Glutamatergic neuron (in vitro differentiated cells): ENCODE measurements around the gene RNF180. TPM values are rescaled to one million over a fixed set of nuclear protein-coding genes. Genes with fewer than 3 reads are reported as not detected.

ENCODE experiments used
- DNase-seq: peaks from one replicate; pipeline ENCODE4 v3.0.0; 2022
- H3K27ac Mint-ChIP-seq: one replicate; pipeline ENCODE4 v1.8.0; 2020; ENCODE audit warnings: mild to moderate bottlenecking, mixed read lengths, inconsistent platforms; ENCODE audit not compliant: unreplicated experiment
- H3K27me3 Mint-ChIP-seq: one replicate; pipeline ENCODE4 v1.8.0; 2020; ENCODE audit warnings: mild to moderate bottlenecking, moderate library complexity, mixed read lengths, inconsistent platforms; ENCODE audit not compliant: unreplicated experiment
- H3K36me3 Mint-ChIP-seq: one replicate; pipeline ENCODE4 v1.8.0; 2020; ENCODE audit warnings: mild to moderate bottlenecking, mixed read lengths, inconsistent platforms; ENCODE audit not compliant: unreplicated experiment
- H3K4me1 Mint-ChIP-seq: one replicate; pipeline ENCODE4 v1.8.0; 2020; ENCODE audit warnings: mild to moderate bottlenecking, low read depth, mixed read lengths, inconsistent platforms; ENCODE audit not compliant: unreplicated experiment
- H3K4me3 Mint-ChIP-seq: one replicate; pipeline ENCODE4 v1.8.0; 2020; ENCODE audit warnings: mild to moderate bottlenecking, mixed read lengths, inconsistent platforms; ENCODE audit not compliant: unreplicated experiment
- H3K9me3 Mint-ChIP-seq: one replicate; pipeline ENCODE4 v1.8.0; 2020; ENCODE audit warnings: mild to moderate bottlenecking, moderate library complexity, mixed read lengths, inconsistent platforms; ENCODE audit not compliant: unreplicated experiment
- total RNA-seq: library from RNA; stranded (reverse); fragmentation: NEBNext Ultra II Directional; extraction: Animal tissue kit (Norgen Biotek cat#: 25700); gene quantifications from one replicate; pipeline ENCODE4 v1.2.1, GENCODE V29; 2021; ENCODE audit not compliant: unreplicated experiment
- TF ChIP-seq, protein P1 (sequence below): fragments of 200-600 bp; sonication (generic); IDR thresholded peaks from one replicate; pipeline ENCODE4 v1.5.0; 2021; ENCODE audit not compliant: partially characterized antibody, unreplicated experiment

Gene RNF180
- total RNA-seq, 1 donor from 2014 or later: 9.1 TPM

DNA sequence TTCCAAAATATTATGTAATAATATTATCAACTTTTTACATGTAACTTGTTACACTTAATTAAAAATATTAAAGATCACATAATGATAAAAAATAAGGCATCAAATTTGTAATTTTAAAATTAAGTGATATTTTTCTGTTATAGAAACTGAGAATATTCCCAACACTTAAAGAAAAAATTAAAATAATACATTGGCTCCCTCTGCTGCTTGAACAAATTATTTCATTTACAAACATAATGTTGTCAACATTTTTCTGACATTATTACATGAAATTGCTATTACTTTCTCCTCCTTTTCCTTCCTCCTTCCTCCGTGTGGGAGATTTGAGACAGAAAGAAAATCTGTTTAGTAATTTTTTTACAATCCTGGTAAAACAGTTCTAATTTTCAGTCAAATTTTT lies 42.3 kb downstream of the RNF180 start:
- no peak overlapping the region for H3K27ac Mint-ChIP-seq
- H3K4me3 Mint-ChIP-seq: no peak overlapping the region
- no peak for DNase-seq
- H3K36me3 Mint-ChIP-seq: no peaks in the 10 kb centered on the region
- no peaks in the 10 kb centered on the region for H3K9me3 Mint-ChIP-seq
- no peaks in the 10 kb centered on the region for H3K27me3 Mint-ChIP-seq
- TF ChIP-seq, protein P1, sequence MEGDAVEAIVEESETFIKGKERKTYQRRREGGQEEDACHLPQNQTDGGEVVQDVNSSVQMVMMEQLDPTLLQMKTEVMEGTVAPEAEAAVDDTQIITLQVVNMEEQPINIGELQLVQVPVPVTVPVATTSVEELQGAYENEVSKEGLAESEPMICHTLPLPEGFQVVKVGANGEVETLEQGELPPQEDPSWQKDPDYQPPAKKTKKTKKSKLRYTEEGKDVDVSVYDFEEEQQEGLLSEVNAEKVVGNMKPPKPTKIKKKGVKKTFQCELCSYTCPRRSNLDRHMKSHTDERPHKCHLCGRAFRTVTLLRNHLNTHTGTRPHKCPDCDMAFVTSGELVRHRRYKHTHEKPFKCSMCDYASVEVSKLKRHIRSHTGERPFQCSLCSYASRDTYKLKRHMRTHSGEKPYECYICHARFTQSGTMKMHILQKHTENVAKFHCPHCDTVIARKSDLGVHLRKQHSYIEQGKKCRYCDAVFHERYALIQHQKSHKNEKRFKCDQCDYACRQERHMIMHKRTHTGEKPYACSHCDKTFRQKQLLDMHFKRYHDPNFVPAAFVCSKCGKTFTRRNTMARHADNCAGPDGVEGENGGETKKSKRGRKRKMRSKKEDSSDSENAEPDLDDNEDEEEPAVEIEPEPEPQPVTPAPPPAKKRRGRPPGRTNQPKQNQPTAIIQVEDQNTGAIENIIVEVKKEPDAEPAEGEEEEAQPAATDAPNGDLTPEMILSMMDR: no peak
- peaks cover 5% of the 10 kb centered on the region for H3K4me1 Mint-ChIP-seq

DNA sequence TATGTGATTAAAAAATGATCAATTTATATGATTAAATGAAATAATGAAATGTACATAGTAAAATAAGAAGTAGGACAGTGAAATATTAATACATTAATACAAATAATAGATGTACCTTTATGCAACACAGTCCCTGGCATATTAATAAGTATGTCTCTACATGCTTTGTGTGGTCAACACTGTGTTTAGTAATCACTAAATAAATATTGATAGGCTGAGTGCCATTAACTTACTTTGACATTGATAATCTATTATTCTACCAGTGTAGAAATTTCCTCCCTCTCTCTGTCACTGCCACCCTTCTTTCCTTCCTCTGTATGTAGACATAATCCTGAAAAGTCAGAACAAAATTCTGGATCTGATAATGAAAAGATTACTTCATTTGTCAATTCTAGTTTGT lies 43.7 kb downstream of the RNF180 start:
- Mint-ChIP-seq H3K27ac (no peak overlapping the region), H3K27me3 (no peaks in the 10 kb centered on the region), H3K4me1 (peaks cover 15% of the 10 kb centered on the region), H3K36me3 (no peaks in the 10 kb centered on the region), H3K4me3 (no peak overlapping the region), H3K9me3 (no peaks in the 10 kb centered on the region)
- TF ChIP-seq, protein P1: no peak
- DNase-seq: no peak

DNA sequence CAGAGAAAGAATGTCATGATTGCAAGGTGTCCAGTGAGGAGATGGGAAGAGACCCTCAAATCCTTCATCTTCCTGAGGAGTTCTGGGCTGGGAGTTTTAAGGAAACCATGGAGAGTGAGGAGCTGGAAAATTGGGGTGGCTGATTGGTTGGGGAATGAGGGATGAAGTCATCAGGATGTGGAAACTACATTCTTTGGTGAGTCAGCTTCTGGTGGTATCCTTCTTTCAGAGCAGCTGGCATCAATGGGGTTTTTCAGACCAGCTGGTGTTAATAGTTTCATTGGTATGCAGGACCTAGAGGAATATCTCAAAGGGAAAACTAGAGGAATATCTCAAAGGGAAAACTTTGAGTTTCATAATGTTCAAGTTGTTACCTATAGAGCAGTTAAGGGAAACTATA lies 45.2 kb downstream of the RNF180 start:
- TF ChIP-seq, protein P1: no peak
- H3K36me3 Mint-ChIP-seq: no peaks in the 10 kb centered on the region
- H3K4me3 Mint-ChIP-seq: no peak overlapping the region
- H3K4me1 Mint-ChIP-seq: peaks cover 15% of the 10 kb centered on the region
- no peaks in the 10 kb centered on the region for H3K27me3 Mint-ChIP-seq
- no peak overlapping the region for H3K27ac Mint-ChIP-seq
- DNase-seq: no peak
- H3K9me3 Mint-ChIP-seq: no peaks in the 10 kb centered on the region

DNA sequence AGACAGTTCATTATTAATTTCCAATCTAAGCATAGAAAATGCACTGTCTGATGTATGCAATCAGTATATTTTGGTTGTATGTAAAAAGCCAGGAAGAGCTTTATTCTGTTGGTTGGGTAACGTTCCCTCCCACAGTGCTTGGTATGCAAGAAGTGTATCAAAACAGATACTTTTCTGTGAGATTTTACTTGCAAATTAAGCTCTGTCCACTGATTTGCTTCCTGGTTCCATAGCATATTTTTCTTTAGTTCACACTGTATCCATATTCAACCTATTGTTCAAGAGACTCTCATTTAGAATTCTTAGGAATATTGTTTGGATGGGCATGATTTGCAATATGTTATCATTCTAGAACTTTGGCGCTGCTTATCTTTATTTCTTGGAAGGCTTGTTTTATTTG lies 47.4 kb downstream of the RNF180 start:
- no peaks in the 10 kb centered on the region for H3K36me3 Mint-ChIP-seq
- no peaks in the 10 kb centered on the region for H3K9me3 Mint-ChIP-seq
- H3K27ac Mint-ChIP-seq: no peak overlapping the region
- DNase-seq: no peak
- no peaks in the 10 kb centered on the region for H3K27me3 Mint-ChIP-seq
- TF ChIP-seq, protein P1: no peak
- no peak overlapping the region for H3K4me3 Mint-ChIP-seq
- peaks cover 15% of the 10 kb centered on the region for H3K4me1 Mint-ChIP-seq

DNA sequence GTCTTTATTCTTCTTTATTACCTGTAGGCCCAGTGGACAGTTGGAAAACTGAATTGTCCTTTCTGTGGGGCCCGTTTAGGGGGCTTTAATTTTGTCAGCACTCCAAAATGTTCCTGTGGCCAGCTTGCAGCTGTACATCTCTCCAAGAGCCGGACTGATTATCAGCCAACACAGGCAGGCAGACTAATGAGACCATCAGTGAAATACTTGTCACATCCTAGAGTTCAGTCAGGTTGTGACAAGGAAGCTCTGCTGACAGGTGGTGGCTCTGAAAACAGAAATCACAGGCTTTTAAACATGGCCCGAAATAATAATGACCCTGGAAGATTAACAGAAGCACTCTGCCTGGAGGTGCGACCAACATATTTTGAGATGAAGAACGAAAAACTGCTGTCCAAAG lies 47.9 kb downstream of the RNF180 start:
- H3K4me1 Mint-ChIP-seq: peaks cover 15% of the 10 kb centered on the region
- no peaks in the 10 kb centered on the region for H3K9me3 Mint-ChIP-seq
- H3K36me3 Mint-ChIP-seq: no peaks in the 10 kb centered on the region
- no peak overlapping the region for H3K4me3 Mint-ChIP-seq
- TF ChIP-seq, protein P1: no peak
- no peak overlapping the region for H3K27ac Mint-ChIP-seq
- no peak for DNase-seq
- no peaks in the 10 kb centered on the region for H3K27me3 Mint-ChIP-seq
